HepG2 (cell line): ENCODE data around the gene NAA15. TPM values are rescaled to one million over a fixed set of nuclear protein-coding genes. Genes with fewer than 3 reads are reported as not detected.
A peak's percentile ranks its signal among the peaks of the same experiment; 100 is the strongest.

ENCODE experiments used
- AGO1 ChIP-seq: fragments of 200-400 bp; formaldehyde crosslinking; IDR thresholded peaks from 2 replicates; pipeline ENCODE4 v1.6.1; 2017; ENCODE audit warnings: mild to moderate bottlenecking, low read depth, low read length, moderate library complexity; ENCODE audit not compliant: poor library complexity, severe bottlenecking
- DMTF1 ChIP-seq: sonication (generic); formaldehyde crosslinking; IDR thresholded peaks from 2 replicates; pipeline ENCODE4 v1.4.0; 2020; ENCODE audit warnings: mild to moderate bottlenecking, missing genetic modification reagents
- FOXP4 ChIP-seq: sonication (generic); formaldehyde crosslinking; IDR thresholded peaks from 2 replicates; pipeline ENCODE4 v1.4.0; 2020; ENCODE audit warnings: missing genetic modification reagents
- NAIF1 ChIP-seq: sonication (generic); formaldehyde crosslinking; IDR thresholded peaks from 2 replicates; pipeline ENCODE4 v1.5.0; 2020; ENCODE audit warnings: mild to moderate bottlenecking, missing genetic modification reagents, borderline replicate concordance
- NFRKB ChIP-seq: fragments of 450-650 bp; IDR thresholded peaks from 2 replicates; pipeline ENCODE4 v1.6.1; 2017
- PATZ1 ChIP-seq: sonication (generic); formaldehyde crosslinking; IDR thresholded peaks from 2 replicates; pipeline ENCODE4 v1.4.0; 2020; ENCODE audit warnings: missing genetic modification reagents
- POLR2AphosphoS2 ChIP-seq: IDR thresholded peaks from 2 replicates; pipeline ENCODE4 v1.6.1; 2011; ENCODE audit warnings: low read depth, low read length, improper control_type of control experiment
- POLR2G ChIP-seq: fragments of 200-400 bp; formaldehyde crosslinking; IDR thresholded peaks from 2 replicates; pipeline ENCODE4 v1.6.1; 2018; ENCODE audit warnings: mild to moderate bottlenecking, low read depth, low read length, moderate library complexity
- PTBP1 ChIP-seq: fragments of 200-400 bp; formaldehyde crosslinking; IDR thresholded peaks from 2 replicates; pipeline ENCODE4 v1.6.1; 2018; ENCODE audit warnings: low read length, low read depth; ENCODE audit not compliant: poor library complexity, severe bottlenecking
- RBFOX2 ChIP-seq: fragments of 200-400 bp; formaldehyde crosslinking; IDR thresholded peaks from 2 replicates; pipeline ENCODE4 v1.6.1; 2017; ENCODE audit warnings: low read depth, mild to moderate bottlenecking, low read length
- SRSF1 ChIP-seq: fragments of 200-400 bp; formaldehyde crosslinking; optimal IDR thresholded peaks from 2 replicates; pipeline ENCODE3; 2017; ENCODE audit warnings: mild to moderate bottlenecking, low read depth, low read length, moderate library complexity
- SRY ChIP-seq: sonication (generic); formaldehyde crosslinking; IDR thresholded peaks from 2 replicates; pipeline ENCODE4 v1.8.0; 2022; ENCODE audit warnings: mild to moderate bottlenecking, missing genetic modification reagents
- STAT5B ChIP-seq: sonication (generic); formaldehyde crosslinking; IDR thresholded peaks from 2 replicates; pipeline ENCODE4 v1.4.0; 2020; ENCODE audit warnings: missing genetic modification reagents
- ZBTB25 ChIP-seq: IDR thresholded peaks from 2 replicates; pipeline ENCODE4 v1.6.1; 2018; ENCODE audit warnings: missing genetic modification reagents
- ZBTB39 ChIP-seq: sonication (generic); formaldehyde crosslinking; IDR thresholded peaks from 2 replicates; pipeline ENCODE4 v1.5.0; 2020; ENCODE audit warnings: missing genetic modification reagents
- ZNF251 ChIP-seq: sonication (generic); formaldehyde crosslinking; IDR thresholded peaks from 2 replicates; pipeline ENCODE4 v1.9.0; 2021; ENCODE audit warnings: mild to moderate bottlenecking, missing genetic modification reagents
- ZNF337 ChIP-seq: sonication (generic); formaldehyde crosslinking; IDR thresholded peaks from 2 replicates; pipeline ENCODE4 v1.5.1; 2020; ENCODE audit warnings: missing genetic modification reagents, low read depth, mild to moderate bottlenecking, borderline replicate concordance
- ZNF484 ChIP-seq: sonication (generic); formaldehyde crosslinking; IDR thresholded peaks from 2 replicates; pipeline ENCODE4 v1.5.1; 2020; ENCODE audit warnings: mild to moderate bottlenecking, low read depth, missing genetic modification reagents, borderline replicate concordance
- ZNF7 ChIP-seq: IDR thresholded peaks from 2 replicates; pipeline ENCODE4 v1.6.1; 2016; ENCODE audit warnings: missing biosample characterization, missing genetic modification reagents
- ZNF816 ChIP-seq: sonication (generic); formaldehyde crosslinking; IDR thresholded peaks from 2 replicates; pipeline ENCODE4 v1.8.0; 2022; ENCODE audit warnings: missing genetic modification reagents, mild to moderate bottlenecking, borderline replicate concordance
- polyA plus RNA-seq, 8 experiments: library from polyadenylated mRNA; depleted of rRNA in 3 of 8; stranded (reverse) in 7 of 8; unstranded in 1 of 8; fragments of >200 nt; fragmentation: Illumina TruSeq in 4 of 8; extraction: Trizol in 4 of 8; gene quantifications; 2 replicates each; pipeline versions ENCODE4 v1.2.1 to v1.2.3, GENCODE V29; 2011 to 2016; ENCODE audit warnings: low read depth in 4 of 8, missing spikeins in 1 of 8, mixed read lengths in 1 of 8; ENCODE audit not compliant: insufficient read depth in 1 of 8
- total RNA-seq, 5 experiments: library from RNA; depleted of rRNA; stranded (reverse); fragments of >200 nt; fragmentation: Illumina TruSeq; extraction: Trizol; gene quantifications; 2 replicates each; pipeline ENCODE4 v1.2.3, GENCODE V29; 2016; ENCODE audit warnings: low read depth in 1 of 5

Gene NAA15
- total and polyA plus RNA-seq, 2 of the 13 experiments (the other 11 are each of a cell fraction or from before 2014, with no cell fraction given): 6.2 to 50.2 TPM

GRCh38 chr4:139295206-139295941 is 5.9 kb upstream of the NAA15 start (continued):
- TF ChIP-seq FOXP4 (CRISPR knock-in tag): peak; percentile 72
- TF ChIP-seq ZBTB25 (CRISPR knock-in tag): 0 out of 2 replicates have a peak, but pooled peaks have one; percentile 32
- TF ChIP-seq NAIF1 (CRISPR knock-in tag): peak; percentile 79; the same call in 1 of the 2 replicates
- no peak for TF ChIP-seq ZNF484
- no peak for TF ChIP-seq PTBP1
- TF ChIP-seq ZNF816: no peak
- peak; percentile 82 for TF ChIP-seq PATZ1 (CRISPR knock-in tag)
- TF ChIP-seq SRSF1: peak; percentile 88
- TF ChIP-seq AGO1: no peak
- TF ChIP-seq ZNF7: no peak
- no peak for TF ChIP-seq NFRKB
- TF ChIP-seq SRY (CRISPR knock-in tag): peak; percentile 58
- no peak for TF ChIP-seq ZNF337
- peak; percentile 78 for TF ChIP-seq POLR2G
- no peak for TF ChIP-seq ZBTB39 (CRISPR knock-in tag)
- no peak for TF ChIP-seq DMTF1 (CRISPR knock-in tag)
- no peak for TF ChIP-seq STAT5B
- no peak for TF ChIP-seq ZNF251 (CRISPR knock-in tag)
- peak; percentile 97 for TF ChIP-seq RBFOX2
- no peak for TF ChIP-seq POLR2AphosphoS2
